Medulla oblongata (tissue), 1 donor: ENCODE results near the gene CTSE.

Experiments used
- DNase-seq: peaks from one replicate; pipeline ENCODE4 v3.0.0-alpha.2; 2015; ENCODE audit errors: extremely low spot score

CTSE gene

DNA sequence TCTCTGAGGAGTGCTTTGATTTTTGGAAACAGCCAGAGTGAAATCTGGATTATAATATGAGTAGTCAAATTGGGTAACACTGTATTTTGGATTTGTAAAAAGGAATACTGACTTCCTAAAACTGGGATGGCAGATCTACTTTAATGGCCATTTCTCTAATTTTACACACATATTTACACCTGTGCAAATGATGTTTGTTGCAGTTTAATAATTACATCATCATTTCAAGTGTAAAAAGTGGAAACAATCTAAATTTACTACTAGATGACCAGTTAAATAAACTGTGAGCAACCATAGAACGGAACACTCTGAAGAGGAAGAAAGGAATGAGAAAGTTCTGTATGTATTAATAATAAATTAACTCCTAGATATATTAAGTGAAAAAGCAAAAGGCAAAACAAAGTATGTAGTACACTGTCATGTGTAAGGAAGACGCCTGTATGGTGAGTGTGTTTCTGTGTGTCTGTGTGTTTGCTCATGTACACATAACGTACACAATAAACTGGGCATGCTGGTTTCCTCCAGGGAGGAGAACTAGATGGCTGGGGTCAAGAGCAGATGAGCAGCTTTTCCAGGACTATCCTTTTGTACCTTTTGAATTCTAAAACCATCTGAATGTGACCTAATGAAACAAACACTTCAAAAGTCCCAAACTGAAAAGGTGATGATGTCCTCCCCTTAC, 26.4 kb upstream of the CTSE start:
- no peak for DNase-seq

DNA sequence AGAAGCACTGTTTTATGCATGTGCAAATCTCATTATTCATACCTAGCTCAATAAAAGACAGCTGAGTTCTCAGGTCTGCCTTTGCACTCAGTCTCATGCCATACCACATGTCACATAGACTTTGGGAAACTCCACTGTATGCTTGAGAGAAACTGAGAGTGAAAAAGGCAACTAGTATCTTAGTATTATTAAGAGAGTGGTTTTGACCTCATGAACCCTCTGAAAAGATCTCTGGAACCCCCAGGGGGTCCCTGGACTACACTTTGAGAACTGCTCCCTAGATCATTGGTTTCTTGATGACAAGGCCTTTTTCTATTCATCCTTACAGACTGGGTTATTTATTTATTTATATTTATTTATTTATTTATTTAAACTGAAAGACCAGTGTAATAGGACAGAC, 25.6 kb upstream of the CTSE start:
- DNase-seq: no peak

DNA sequence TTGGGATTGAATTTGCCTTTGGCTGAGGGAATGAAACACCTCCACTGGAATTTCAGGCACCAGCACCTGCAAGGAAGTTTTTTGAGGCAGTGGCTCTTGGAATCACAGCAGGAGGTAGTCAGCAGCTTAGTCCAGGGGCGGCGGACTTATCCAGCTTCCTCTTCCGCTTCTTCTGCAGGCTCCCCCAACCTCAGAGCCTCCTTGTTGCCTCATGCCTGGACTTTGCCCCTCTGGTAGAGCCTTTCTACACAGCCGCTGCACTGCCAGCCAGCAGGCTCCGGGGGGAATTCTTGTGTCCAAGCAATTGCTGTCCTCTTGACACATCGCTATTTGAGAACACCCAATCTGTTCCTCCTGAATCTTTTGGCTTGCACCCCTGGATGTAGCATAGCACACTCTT, 24.9 kb upstream of the CTSE start:
- DNase-seq: peak; percentile 31

DNA sequence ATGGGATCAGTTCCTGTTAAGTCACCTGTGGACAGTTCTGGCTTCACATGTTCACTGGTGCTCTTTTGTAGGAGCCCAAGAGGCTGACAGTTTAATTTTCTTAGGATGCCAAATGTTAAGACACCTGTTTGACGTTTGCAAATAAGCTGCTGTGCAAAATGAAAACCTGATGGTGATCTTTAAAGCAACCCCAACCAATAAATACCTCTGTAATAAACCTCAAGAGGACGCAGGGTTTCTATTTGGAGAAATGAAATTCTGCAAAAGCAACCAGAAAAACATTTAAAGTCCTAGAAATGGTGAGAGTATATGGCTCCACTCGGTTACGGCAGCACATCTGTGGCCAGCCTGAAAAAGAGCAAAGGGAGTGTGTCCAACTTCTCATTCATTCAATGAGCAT, 23.6 kb upstream of the CTSE start:
- DNase-seq: no peak

DNA sequence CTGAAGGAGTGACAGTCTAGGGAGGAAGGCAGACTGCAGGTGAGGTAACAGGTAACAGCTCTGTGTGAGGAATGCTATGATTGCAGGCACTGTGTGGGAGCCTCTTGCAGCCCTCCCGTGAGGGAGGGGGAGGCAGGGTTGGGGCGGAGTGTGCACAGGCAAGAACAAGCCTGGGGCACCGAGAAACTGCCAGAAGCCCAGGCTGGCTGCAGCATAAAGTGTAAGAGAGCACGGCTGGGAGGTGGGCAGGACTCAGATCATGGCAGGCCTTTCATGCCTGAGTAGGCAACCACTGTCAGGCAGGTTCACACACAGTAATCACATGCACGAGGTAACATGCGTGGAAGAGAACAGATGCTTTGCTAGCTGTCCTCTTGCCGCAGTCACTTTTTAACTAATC, 17.9 kb upstream of the CTSE start:
- no peak for DNase-seq

DNA sequence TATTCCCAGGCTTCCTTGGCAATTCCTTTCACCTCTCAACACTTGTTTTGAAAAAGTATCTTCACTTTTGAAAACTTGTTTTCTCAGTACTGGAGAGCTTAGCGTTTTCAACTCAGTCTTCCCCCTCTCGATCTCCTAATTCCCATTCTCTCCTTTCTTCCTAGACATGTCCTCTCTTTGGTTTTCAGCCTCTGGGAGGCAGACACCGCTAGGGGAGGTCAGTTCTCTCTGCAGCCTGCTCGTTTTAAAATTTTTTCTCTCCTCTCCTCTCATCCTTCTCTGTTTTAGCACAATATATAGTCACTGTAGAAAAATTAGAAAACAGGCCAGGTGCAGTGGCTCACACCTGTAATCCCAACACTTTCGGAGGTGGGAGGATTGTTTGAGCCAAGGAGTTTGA, 16.6 kb upstream of the CTSE start:
- DNase-seq: no peak

DNA sequence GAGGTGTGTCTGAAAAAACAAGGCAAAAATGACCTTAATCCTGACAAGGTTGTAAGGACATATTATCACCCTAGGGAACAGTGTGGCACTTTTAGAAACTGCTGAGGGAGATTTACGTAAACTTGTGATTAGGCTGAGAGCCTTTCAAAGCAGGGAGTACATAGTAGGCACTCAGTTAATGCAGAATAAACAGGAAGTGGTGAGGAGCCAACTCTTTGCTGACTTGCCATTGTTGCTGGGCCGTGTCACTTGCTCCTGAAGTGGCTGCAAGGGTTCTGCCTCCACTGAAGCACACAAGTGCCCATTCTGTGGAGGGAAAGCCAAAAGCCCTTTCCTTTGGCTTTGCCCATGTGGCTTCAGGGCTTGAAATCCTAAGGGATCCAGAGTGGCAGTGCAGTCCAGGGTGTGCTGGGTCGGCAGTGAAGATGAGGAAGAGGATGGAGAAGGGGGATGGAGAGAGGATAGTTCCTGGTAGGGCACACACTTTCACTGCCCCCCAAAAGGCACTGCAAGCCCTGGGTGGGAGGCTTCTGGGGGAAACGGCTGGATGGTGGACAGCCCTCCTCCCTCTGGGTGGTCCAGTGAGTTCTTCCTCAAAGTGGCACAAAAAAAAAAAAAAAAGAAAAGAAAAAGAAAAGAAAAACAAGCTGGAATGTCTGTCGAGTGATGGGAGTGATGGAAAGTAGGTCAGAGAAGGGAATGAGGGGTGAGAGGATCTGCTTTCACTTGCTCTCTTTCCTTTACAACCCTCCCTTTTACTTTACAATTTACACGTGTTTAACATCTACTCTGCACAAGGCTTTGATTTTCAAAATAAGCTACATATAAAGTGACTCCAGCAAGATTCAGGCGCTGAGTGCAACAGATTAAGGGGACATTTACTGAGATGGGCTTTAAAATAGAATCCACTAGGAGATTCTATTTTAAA, 15.6 kb upstream of the CTSE start:
- DNase-seq: no peak

DNA sequence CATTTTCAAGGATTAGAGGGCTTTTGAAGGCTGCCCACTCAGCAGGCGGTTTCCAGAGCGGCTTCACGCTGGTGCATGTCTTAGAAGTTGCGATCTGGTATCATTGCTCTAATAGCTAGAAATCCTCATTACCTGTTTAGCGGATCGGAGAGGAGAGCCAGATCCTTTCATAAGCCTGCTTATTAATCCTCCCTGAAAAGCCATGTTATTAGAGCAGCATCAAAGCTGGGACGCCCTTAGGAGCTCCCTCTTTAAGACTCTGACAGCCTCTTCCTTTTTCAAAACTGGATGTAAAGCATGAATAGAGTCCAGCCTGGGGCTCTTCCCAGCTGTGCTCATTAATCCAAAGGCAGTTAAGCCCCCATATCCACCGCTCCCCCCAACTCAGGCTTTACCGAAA, 13.9 kb upstream of the CTSE start:
- DNase-seq: no peak

DNA sequence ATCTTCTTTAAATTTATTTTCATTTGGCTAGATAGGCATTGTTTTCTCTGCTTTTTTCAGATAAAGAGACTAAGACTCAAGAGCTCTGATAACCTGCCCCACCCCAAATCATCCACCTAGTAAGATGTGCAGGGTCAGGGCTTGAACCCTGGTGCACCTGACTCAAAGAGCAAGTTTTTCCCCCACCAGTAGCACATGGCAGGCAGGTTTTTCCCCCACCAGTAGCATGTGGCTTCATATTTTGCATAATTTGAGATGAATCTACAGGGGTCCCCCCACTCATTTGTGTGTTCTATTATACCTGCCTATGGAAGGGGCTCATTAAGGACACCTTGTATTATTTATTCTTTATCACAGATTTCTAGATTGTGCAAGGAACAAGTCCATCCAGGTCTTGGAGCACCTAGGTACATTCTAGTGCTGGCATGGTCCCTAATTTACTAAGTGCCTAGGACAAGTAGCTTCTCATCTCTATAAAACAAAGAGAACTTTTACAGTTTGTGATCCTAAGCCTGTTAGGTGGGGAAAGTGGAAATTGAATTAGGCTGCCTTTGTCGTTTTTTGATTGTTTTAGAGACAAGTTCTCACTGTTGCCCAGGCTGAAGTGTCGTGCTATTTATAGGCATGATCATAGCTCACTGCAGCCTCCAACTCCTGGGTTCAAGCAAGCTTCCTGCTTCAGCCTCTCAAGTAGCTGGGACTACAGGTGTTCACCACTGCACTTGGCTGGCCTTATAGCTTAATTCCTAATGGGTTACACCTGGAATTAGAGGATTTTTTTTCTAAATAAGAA, 13.2 kb upstream of the CTSE start:
- no peak for DNase-seq

DNA sequence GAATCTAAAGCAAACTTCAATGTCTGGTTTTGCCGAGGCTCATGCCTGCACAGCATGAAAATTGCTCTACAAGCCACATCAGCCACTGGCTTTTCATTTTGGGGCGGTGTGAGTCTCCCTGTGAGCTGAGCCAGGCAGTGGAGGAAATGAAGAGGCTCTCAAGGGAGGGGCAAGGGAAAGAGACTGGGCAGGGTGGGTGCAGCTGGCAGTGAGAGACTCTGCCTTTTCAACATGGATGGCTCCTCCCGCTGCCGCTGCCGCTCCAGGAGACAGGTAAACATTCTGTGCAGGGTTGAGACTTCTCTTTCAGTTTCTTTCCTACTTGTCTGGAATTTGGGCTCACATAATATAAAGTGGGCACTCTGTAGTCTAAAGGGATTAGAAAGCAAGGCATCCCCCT, 11.3 kb upstream of the CTSE start:
- DNase-seq: no peak

DNA sequence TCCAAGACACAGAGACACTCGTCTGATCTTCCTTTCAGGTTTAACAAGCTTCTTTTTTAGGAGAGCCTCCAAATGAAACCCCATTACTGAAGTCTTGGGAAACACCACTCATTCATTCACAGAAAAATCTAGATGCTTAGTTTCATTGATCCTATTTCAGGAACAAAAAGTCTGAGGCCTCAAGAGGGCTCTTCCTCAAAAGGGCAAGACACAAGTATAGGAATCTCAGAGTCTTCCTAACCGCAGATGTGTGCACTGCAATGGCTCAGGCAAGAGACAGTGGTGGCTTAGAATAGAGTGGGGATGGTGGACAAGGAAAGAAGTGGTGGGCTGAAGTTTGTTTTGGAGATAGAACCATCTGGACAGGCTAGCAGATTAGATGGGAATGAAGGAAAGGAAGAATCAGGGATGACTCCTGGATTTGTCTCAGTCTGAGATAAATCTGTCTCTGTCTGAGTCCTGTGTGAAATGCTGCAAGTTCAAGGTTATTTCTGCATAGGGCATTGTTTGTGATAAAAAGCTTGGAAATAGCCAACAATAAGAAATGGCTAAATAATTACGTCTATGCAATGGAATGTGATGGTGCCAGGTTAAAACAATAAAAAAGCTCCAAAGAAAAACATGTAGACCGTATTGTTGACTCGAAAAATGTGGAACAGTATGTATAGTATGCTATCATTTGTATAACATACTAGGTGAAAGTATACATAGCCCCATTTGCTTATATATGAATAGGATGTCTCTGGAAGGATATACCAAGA, 8.9 kb upstream of the CTSE start:
- DNase-seq: peak; percentile 63

DNA sequence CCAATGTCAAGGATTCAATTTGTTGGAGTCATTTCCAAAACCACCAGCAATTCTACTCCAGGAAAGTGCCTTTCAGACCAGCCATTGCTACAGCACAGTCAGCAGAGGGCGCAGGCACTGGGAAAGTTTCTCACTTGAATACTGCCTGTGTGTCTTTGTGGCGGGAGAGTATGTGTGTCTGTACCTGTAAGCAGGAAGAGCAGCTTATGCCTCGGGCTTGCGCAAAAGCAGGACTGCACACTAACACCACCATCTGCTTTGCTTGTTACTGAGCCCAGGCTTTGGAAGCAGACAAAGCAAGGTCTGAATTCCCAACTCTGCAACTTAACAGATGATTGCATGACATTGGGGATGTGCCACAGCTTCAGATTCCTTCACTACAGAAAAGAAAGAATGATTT, 7.0 kb upstream of the CTSE start:
- DNase-seq: peak; percentile 87

DNA sequence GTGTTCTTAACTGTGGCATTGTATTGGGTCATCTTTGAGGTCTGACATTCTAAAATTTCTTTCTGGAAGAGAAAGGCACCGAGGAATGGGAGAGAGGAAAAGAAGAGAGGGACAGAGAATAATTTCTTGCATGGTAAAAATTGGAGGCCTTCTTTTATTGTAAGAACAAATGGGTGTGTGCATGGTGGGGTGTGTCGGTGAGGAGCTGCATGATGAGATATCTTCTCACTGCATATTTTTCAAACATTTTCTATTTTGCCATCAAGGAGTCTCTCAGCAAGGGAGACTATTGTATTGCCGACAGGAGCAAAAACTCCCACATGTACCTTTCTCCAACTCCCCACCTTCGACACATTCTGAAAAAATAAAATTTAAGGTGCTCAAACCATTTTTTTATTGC, 6.5 kb upstream of the CTSE start:
- DNase-seq: no peak

DNA sequence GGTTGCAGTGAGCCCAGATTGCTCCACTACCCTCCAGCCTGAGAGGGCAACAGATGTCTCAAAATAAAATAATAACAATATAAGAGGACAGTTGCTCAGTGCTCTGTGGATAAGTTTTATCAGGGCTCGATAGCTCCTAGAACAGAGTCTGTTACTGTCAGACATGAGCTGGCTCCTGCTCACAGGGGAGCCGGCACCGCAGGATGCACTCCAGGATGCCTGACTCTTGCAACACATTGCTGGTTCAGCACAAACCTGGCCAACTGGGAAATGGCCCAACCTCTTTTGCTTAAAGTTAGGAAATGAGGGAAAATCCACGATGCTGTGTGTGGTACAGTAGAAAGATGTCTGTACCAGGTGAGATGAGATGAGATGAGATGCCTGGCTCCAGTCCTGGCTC, 5.8 kb upstream of the CTSE start:
- no peak for DNase-seq

DNA sequence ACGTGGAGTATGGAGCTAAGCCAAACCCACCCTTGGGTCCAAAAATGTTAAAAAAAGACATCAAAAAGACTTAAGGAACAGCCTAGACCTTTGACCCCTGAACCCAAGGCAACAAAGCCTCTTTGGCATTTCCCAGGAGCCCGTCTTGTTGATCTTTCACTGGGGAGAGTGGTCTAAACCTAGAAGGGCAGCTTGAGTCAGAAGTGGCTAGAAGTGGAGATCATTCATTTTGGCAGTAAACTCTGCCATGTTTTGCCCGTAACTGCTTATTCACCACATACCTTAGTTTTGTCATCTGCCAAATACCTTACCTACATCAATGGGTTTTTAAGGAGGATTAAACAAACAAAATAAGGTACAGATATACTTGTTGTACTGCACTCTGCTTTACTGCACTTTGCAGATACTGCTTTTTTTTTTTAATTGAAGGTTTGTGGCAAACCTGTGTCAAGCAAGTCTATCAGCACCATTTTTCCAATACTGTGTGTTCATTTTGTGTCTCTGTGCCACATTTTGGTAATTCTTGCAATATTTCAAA, 1.7 kb upstream of the CTSE start:
- no peak for DNase-seq

DNA sequence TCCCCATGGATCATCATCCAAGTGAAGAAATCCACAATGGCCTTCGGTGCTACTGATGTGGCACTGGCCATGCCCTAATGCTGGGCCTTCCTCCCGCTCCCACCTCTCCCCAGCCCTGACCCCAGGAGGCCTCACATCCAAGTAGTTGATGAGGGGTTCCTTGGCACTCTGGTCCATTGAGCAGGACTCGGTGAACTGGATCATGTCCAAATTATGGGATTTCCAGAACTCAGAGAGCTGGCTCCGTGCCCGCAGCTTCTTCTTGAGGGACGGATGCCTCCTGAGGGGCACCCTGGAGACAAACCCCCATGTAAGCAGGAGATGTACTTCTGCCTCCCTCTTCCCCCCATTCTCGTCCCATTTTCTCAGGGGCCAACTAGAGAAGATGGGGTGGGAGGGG, 929 bp downstream of the CTSE start:
- DNase-seq: no peak

DNA sequence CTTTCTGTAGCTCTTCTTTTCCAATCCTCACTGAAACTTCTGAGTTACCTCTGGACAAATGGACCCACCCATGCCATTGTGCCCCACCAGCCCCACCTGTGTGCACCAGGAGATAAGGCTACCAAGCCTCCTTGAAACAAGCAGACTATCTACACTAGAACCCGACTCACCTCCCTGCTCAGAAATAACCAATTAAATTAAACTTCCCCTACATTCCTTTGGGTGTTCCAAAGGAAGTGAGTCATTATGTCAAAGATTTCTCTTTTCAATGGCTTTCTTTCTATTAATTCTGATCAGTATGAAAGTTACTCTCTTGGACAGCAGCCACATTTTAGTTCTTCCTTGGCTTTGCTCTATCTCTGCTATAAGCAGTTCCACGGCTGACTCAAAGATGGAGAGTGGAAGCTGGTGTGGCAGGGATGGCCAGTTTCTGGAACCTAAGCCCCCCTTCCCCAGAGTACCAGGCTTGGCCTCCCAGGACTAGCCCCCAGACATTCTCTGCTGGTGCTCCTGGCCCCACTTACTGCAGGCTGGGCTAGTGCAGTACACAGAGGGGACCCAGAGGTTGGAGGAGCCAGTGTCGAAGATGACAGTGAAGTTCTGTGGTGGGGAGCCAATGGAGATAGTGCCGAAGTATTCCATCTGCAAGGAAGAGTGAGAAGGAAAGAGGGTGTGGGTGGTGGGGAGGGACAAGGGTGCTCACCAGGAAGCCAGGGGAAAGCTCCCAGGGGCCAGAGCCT, 1.9 kb downstream of the CTSE start:
- no peak for DNase-seq

DNA sequence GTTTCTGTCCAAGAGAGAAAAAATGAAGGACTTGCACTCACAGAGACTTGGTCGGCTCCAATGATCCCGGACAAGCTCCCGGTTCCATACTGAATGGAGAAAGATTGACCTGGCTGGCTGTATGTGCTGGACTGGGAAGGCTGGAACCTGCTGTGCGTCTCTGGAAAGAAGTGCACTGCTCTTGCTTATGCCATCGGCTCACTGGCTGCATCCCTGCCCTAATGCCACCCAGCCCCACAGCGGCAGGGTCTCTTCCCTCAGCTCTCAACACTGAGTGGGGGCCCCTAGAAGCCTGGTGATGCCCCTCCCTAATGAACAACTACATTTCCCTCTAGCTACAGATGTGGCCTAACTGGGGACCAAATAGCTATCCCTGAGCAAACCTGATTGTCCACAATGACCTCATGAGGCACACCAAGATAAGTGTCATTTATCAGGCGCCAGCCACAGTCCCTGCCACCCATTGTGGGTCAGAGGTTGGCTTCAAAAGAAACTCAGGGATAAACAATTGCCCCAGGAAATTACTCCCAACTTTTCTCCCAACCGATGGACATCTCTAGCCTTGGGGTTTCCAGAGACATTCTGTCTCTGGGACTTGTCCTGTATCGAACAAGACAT, 2.6 kb downstream of the CTSE start:
- no peak for DNase-seq

DNA sequence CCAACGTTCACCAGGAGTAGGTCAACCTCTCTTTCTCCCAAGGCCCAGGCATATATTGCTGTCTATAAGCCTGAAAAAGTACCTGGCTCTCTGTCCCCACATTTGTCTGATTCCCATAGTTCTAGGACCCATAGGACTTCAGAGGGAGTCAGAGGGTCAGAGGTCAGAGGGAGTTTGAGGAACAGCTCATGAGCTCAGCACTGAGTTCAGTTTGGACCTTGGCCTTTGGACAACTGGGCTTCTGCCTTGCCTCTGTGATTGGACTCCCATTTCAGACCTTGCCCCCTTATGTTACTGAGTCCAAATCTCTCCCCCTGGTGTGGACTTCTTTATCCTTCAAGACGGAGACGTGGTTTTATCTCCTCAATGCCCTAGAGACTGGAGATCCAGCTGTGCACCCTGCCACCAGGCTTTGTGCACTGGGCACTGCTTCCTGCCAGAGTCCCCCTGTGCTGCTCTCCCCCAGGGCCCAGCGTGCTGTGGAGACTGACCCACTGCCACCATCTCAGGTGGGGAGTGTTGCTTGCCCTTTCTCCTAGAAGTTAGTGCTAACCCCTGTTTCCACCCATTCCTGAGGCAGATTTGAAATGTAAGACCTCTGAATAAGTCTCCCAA, 3.2 kb downstream of the CTSE start:
- no peak for DNase-seq

DNA sequence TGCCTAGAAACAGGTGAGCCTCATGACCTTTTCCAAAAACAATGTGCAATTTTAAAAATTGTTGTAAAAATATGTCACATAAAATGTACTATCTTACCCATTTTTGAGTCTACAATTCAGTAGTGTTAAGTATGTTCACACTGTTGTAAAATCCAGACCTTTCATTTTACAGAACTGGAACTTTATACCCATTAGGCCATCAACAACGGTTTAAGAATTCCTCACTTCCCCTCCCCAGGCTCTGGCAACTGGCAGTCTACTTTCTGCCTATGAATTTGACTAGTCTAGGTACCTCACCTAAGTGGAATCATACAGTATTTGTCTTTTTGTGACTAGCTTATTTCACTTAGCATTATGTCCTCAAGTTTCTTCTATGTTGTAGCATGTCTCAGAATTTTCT, 8.6 kb downstream of the CTSE start:
- no peak for DNase-seq
